ENCODE data around the gene ICAM2. TPM values are rescaled to one million over a fixed set of nuclear protein-coding genes. Genes with fewer than 3 reads are reported as not detected.

Gene ICAM2
- total and polyA plus RNA-seq, 2 donors from 2014 or later = 38.8 to 55.8 TPM

- peak in 2 of 5 donors; percentile 29 to 37 for DNase-seq
- no peak for FAIRE-seq
- intact Hi-C loops (cut with DNase I) = no loop called here
These were observed 28.8 kb downstream of the ICAM2 start for GRCh38 chr17:63991611-63992010.

GRCh38 chr17:63989622-63990345 lies 30.6 kb downstream of the ICAM2 start:
- H3K4me3 ChIP-seq (ENCODE audit: low read length in 3 of 3) = no peak overlapping the region
- DNase-seq = peak in 2 of 5 donors; percentile 30 to 37
- no peaks in the 10 kb centered on the region for H3K27me3 ChIP-seq (ENCODE audit: control insufficient read depth, insufficient read depth, low read length)
- H3K27ac ChIP-seq (ENCODE audit: low read depth in 2 of 2, low read length in 2 of 2) = no peak overlapping the region
- no peak for TF ChIP-seq CTCF (IDR thresholded peaks at IDR 0.05; ENCODE audit: borderline replicate concordance, extremely low read depth, insufficient read depth)
- peaks cover 0 to 14% (median 0%) of the 10 kb centered on the region in 3 donors for H3K4me1 ChIP-seq (ENCODE audit: control insufficient read depth in 2 of 3, insufficient read depth in 2 of 3, low read depth in 1 of 3, low read length in 3 of 3)
- intact Hi-C loops (cut with DNase I) = no loop called here
- no peaks in the 10 kb centered on the region for H3K36me3 ChIP-seq (ENCODE audit: control insufficient read depth in 2 of 3, insufficient read depth in 3 of 3, low read length in 3 of 3)
- no peaks in the 10 kb centered on the region for H3K9me3 ChIP-seq (ENCODE audit: control insufficient read depth in 2 of 3, insufficient read depth in 1 of 3, low read length in 3 of 3)
- no peak for FAIRE-seq
- no peak overlapping the region for H3K9ac ChIP-seq (ENCODE audit: low read length in 3 of 3)

More at GRCh38 chr17:63991611-63992010, 28.8 kb downstream of the ICAM2 start:
- H3K27me3 ChIP-seq (ENCODE audit: control insufficient read depth, insufficient read depth, low read length) = no peaks in the 10 kb centered on the region
- H3K9me3 ChIP-seq (ENCODE audit: control insufficient read depth in 2 of 3, insufficient read depth in 1 of 3, low read length in 3 of 3) = no peaks in the 10 kb centered on the region
- no peak for TF ChIP-seq CTCF (IDR thresholded peaks at IDR 0.05; ENCODE audit: borderline replicate concordance, extremely low read depth, insufficient read depth)
- peaks cover 0 to 10% (median 0%) of the 10 kb centered on the region in 3 donors for H3K4me1 ChIP-seq (ENCODE audit: control insufficient read depth in 2 of 3, insufficient read depth in 2 of 3, low read depth in 1 of 3, low read length in 3 of 3)
- no peak overlapping the region for H3K27ac ChIP-seq (ENCODE audit: low read depth in 2 of 2, low read length in 2 of 2)
- H3K36me3 ChIP-seq (ENCODE audit: control insufficient read depth in 2 of 3, insufficient read depth in 3 of 3, low read length in 3 of 3) = no peaks in the 10 kb centered on the region
- no peak overlapping the region for H3K9ac ChIP-seq (ENCODE audit: low read length in 3 of 3)
- H3K4me3 ChIP-seq (ENCODE audit: low read length in 3 of 3) = no peak overlapping the region

GRCh38 chr17:63988741-63989621 lies 31.5 kb downstream of the ICAM2 start:
- no peak for TF ChIP-seq CTCF (IDR thresholded peaks at IDR 0.05; ENCODE audit: borderline replicate concordance, extremely low read depth, insufficient read depth)
- no peak overlapping the region for H3K9ac ChIP-seq (ENCODE audit: low read length in 3 of 3)
- H3K27ac ChIP-seq (ENCODE audit: low read depth in 2 of 2, low read length in 2 of 2) = no peak overlapping the region
- peaks cover 0 to 14% (median 0%) of the 10 kb centered on the region in 3 donors for H3K4me1 ChIP-seq (ENCODE audit: control insufficient read depth in 2 of 3, insufficient read depth in 2 of 3, low read depth in 1 of 3, low read length in 3 of 3)
- DNase-seq (peak; percentile 76 to 87 (median 85)), FAIRE-seq (no peak)
- H3K4me3 ChIP-seq (ENCODE audit: low read length in 3 of 3) = no peak overlapping the region
- intact Hi-C loops (cut with DNase I) = no loop called here
- H3K36me3 ChIP-seq (ENCODE audit: control insufficient read depth in 2 of 3, insufficient read depth in 3 of 3, low read length in 3 of 3) = no peaks in the 10 kb centered on the region
- no peaks in the 10 kb centered on the region for H3K27me3 ChIP-seq (ENCODE audit: control insufficient read depth, insufficient read depth, low read length)
- no peaks in the 10 kb centered on the region for H3K9me3 ChIP-seq (ENCODE audit: control insufficient read depth in 2 of 3, insufficient read depth in 1 of 3, low read length in 3 of 3)

Data from kidney (tissue), 14 donors.